ENCODE measurements around the gene URM1. TPM values are rescaled to one million over a fixed set of nuclear protein-coding genes. Genes with fewer than 3 reads are reported as not detected.

URM1 gene
- total RNA-seq, 2 donors from 2014 or later = 83.6 to 89.4 TPM

GRCh38 chr9:128384801-128385495, 13.8 kb downstream of the URM1 start:
- Mint-ChIP-seq H3K36me3 (no peaks in the 10 kb centered on the region), H3K9me3 (no peaks in the 10 kb centered on the region), H3K4me3 (no peak overlapping the region), H3K27ac (no peak overlapping the region), H3K4me1 (ENCODE audit: low read depth in 2 of 2) (peaks cover 0 to 7% of the 10 kb centered on the region in 2 donors), H3K27me3 (no peaks in the 10 kb centered on the region)
- no peak for ATAC-seq
- DNase-seq (ENCODE audit: low spot score) = no peak

DNA sequence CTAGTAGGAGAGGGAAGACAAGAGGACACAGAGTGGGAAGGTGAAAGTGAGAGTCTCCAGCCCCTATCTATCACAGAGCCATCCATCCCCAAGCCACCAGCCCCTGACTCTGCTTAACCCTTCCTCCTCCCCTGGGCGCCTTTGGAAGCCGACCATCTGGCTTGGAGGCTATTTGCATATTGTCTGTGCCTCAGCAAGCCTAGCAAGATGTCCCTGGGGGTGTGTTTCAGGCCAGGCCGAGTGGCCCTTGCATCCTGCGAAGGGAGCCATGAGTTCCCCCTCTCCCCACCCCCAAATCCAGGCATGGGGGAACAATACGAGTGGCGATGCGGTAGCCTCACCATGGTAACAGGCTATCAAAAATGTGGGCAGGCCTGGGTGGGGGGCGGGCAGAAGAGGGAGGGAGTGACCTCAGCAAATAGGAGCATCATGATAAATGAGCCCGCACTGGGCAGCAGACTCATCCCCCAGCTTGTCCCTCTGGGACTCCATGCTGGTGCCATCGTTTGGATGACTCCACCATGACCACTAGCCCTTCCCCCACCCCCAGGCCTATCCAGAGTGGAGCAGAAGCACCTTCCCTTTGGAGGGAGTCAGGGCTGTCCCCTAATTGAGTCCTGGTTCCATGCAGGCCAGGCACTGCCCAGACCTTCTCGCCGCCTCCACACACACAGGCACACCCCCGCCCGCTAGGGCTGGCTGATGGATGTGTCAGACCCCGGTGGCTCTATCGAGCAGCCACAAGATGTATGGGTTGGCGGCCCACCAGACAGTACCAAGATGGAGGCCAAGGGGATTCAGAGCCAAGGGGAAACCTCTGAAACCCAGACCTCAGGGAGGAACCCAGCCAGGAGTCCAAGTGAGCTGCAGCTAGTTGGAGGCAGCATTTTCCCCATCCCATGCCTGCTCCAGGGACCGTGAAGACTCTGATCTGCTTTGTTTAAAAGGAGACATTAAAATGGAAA, 14.6 kb downstream of the URM1 start:
- H3K36me3 Mint-ChIP-seq = no peaks in the 10 kb centered on the region
- no peak overlapping the region for H3K4me3 Mint-ChIP-seq
- ATAC-seq (no peak), DNase-seq (ENCODE audit: low spot score) (no peak)
- no peaks in the 10 kb centered on the region for H3K27me3 Mint-ChIP-seq
- H3K27ac Mint-ChIP-seq = no peak overlapping the region
- H3K4me1 Mint-ChIP-seq (ENCODE audit: low read depth in 2 of 2) = peaks cover 0 to 7% of the 10 kb centered on the region in 2 donors
- H3K9me3 Mint-ChIP-seq = no peaks in the 10 kb centered on the region

DNA sequence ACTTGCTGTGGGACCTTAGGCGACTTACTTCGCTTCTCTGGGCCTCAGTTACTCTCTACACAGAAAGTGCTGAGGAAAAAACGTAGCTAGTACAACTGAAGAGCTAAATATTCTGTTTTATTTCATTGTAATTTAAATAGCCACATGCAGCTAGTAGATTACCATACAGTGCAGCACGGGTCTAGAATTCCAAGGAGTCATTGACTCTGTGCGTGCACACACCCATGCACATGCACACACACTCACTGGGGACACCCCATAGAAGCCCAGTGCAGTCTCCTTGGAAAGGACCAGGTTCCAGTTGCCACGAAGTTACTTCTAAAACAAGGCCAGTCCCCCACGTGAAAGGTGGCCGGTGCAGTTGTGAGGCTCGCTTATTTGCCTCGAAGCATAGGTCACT, 17.0 kb downstream of the URM1 start:
- ATAC-seq = no peak
- H3K4me1 Mint-ChIP-seq (ENCODE audit: low read depth in 2 of 2) = peaks cover 0 to 4% of the 10 kb centered on the region in 2 donors
- no peaks in the 10 kb centered on the region for H3K27me3 Mint-ChIP-seq
- H3K4me3 Mint-ChIP-seq = no peak overlapping the region
- H3K27ac Mint-ChIP-seq = no peak overlapping the region
- no peak for DNase-seq (ENCODE audit: low spot score)
- no peaks in the 10 kb centered on the region for H3K36me3 Mint-ChIP-seq
- H3K9me3 Mint-ChIP-seq = no peaks in the 10 kb centered on the region

- H3K9me3 Mint-ChIP-seq = no peaks in the 10 kb centered on the region
- H3K27ac Mint-ChIP-seq = no peak overlapping the region
- H3K4me1 Mint-ChIP-seq (ENCODE audit: low read depth in 2 of 2) = peaks cover 0 to 4% of the 10 kb centered on the region in 2 donors
- DNase-seq (ENCODE audit: low spot score) (no peak), ATAC-seq (no peak)
- H3K4me3 Mint-ChIP-seq = no peak overlapping the region
- H3K36me3 Mint-ChIP-seq = no peaks in the 10 kb centered on the region
- H3K27me3 Mint-ChIP-seq = no peaks in the 10 kb centered on the region
Observed at GRCh38 chr9:128389395-128390149, 18.4 kb downstream of the URM1 start.

DNA sequence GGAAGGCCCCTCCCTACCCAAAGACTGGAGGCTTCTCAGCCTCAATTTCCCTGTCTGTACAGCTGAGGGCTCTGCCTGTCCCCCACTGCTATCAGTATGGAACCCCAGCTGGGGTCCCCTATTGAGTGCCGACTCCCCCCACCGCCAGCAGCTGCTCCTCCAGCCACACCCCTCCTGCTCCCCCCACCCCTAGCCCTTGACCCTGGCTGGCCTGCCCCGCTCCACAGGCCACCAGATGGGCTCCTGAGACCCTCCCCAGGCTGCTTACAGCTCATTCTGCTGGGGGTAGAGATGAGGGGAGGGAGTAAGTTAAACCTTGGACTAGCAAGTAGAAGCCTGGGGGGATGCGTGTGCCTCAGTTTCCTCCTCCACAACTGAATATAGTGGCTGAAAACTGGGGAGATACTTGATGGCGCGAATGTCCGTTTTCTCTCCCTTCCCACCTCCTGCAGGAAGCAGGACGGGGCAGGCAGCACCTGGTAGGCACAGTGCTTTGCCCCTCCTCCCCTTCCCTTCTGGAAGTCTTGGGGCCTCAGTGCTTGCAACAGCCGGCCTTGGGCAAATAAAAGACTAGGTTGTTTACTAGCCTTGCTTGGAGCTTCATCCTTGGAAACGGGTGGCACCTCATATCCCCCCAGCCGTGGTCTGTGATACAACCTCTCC, 19.1 kb downstream of the URM1 start:
- H3K27ac Mint-ChIP-seq = no peak overlapping the region
- ATAC-seq (no peak), DNase-seq (ENCODE audit: low spot score) (no peak)
- no peaks in the 10 kb centered on the region for H3K9me3 Mint-ChIP-seq
- peaks cover 0 to under 1% of the 10 kb centered on the region in 2 donors for H3K4me1 Mint-ChIP-seq (ENCODE audit: low read depth in 2 of 2)
- H3K4me3 Mint-ChIP-seq = no peak overlapping the region
- H3K36me3 Mint-ChIP-seq = no peaks in the 10 kb centered on the region
- no peaks in the 10 kb centered on the region for H3K27me3 Mint-ChIP-seq

GRCh38 chr9:128390813-128391711, 19.9 kb downstream of the URM1 start:
- no peaks in the 10 kb centered on the region for H3K9me3 Mint-ChIP-seq
- H3K4me3 Mint-ChIP-seq = no peak overlapping the region
- no peak for DNase-seq (ENCODE audit: low spot score)
- H3K27ac Mint-ChIP-seq = no peak overlapping the region
- no peaks in the 10 kb centered on the region for H3K4me1 Mint-ChIP-seq (ENCODE audit: low read depth in 2 of 2)
- no peaks in the 10 kb centered on the region for H3K27me3 Mint-ChIP-seq
- ATAC-seq = no peak
- H3K36me3 Mint-ChIP-seq = no peaks in the 10 kb centered on the region

DNA sequence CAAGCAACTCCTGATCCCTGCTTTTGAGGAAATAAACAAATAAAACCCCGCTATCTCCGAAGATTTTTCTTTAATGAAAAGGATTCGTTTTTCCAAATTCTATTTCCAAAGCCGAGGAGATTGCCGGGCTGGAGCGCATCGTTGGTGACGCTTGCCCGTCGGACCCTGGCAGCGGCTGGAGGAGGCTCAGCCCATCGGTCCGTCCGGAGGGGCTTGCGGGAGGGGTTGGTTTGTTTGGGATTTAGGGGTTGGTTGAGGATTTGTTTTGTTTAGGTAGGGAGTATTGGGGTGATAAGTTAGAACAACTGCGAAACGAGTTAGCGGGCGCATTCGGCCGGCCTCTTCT, 20.8 kb downstream of the URM1 start:
- ATAC-seq (no peak), DNase-seq (ENCODE audit: low spot score) (no peak)
- no peaks in the 10 kb centered on the region for H3K4me1 Mint-ChIP-seq (ENCODE audit: low read depth in 2 of 2)
- no peak overlapping the region for H3K4me3 Mint-ChIP-seq
- H3K9me3 Mint-ChIP-seq = no peaks in the 10 kb centered on the region
- no peaks in the 10 kb centered on the region for H3K36me3 Mint-ChIP-seq
- H3K27ac Mint-ChIP-seq = no peak overlapping the region
- peaks cover 0 to 2% of the 10 kb centered on the region in 2 donors for H3K27me3 Mint-ChIP-seq

- Mint-ChIP-seq H3K27ac (no peak overlapping the region), H3K27me3 (peaks cover 0 to 3% of the 10 kb centered on the region in 2 donors)
Observed at GRCh38 chr9:128392302-128393144, 21.3 kb downstream of the URM1 start.

GRCh38 chr9:128393145-128393775, 22.1 kb downstream of the URM1 start:
- H3K9me3 Mint-ChIP-seq = no peaks in the 10 kb centered on the region
- peaks cover 0 to 3% of the 10 kb centered on the region in 2 donors for H3K27me3 Mint-ChIP-seq
- DNase-seq (ENCODE audit: low spot score) = no peak
- no peaks in the 10 kb centered on the region for H3K4me1 Mint-ChIP-seq (ENCODE audit: low read depth in 2 of 2)
- H3K27ac Mint-ChIP-seq = no peak overlapping the region
- no peak overlapping the region for H3K4me3 Mint-ChIP-seq
- ATAC-seq = no peak
- no peaks in the 10 kb centered on the region for H3K36me3 Mint-ChIP-seq

More at GRCh38 chr9:128392302-128393144, 21.3 kb downstream of the URM1 start:
- Mint-ChIP-seq H3K9me3 (no peaks in the 10 kb centered on the region), H3K36me3 (no peaks in the 10 kb centered on the region), H3K4me3 (no peak overlapping the region), H3K4me1 (ENCODE audit: low read depth in 2 of 2) (no peaks in the 10 kb centered on the region)
- DNase-seq (ENCODE audit: low spot score) = no peak
- ATAC-seq = no peak

GRCh38 chr9:128393970-128394369, 22.8 kb downstream of the URM1 start:
- no peaks in the 10 kb centered on the region for H3K4me1 Mint-ChIP-seq (ENCODE audit: low read depth in 2 of 2)
- DNase-seq (ENCODE audit: low spot score) (no peak), ATAC-seq (no peak)
- H3K36me3 Mint-ChIP-seq = no peaks in the 10 kb centered on the region
- H3K27me3 Mint-ChIP-seq = peaks cover 0 to 3% of the 10 kb centered on the region in 2 donors
- H3K27ac Mint-ChIP-seq = no peak overlapping the region
- H3K4me3 Mint-ChIP-seq = no peak overlapping the region
- H3K9me3 Mint-ChIP-seq = no peaks in the 10 kb centered on the region

- no peak for ATAC-seq
- no peak for DNase-seq (ENCODE audit: low spot score)
- no peaks in the 10 kb centered on the region for H3K9me3 Mint-ChIP-seq
- H3K27ac Mint-ChIP-seq = no peak overlapping the region
- no peaks in the 10 kb centered on the region for H3K4me1 Mint-ChIP-seq (ENCODE audit: low read depth in 2 of 2)
- no peaks in the 10 kb centered on the region for H3K36me3 Mint-ChIP-seq
- peaks cover 0 to 3% of the 10 kb centered on the region in 2 donors for H3K27me3 Mint-ChIP-seq
- H3K4me3 Mint-ChIP-seq = no peak overlapping the region
Observed at GRCh38 chr9:128394379-128395168, 23.4 kb downstream of the URM1 start.
